ENCODE measurements around the gene TMC7. TPM values are rescaled to one million over a fixed set of nuclear protein-coding genes. Genes with fewer than 3 reads are reported as not detected.

Gene TMC7
- total RNA-seq, 1 donor from 2014 or later, result 1.6 TPM

- H3K4me1 Mint-ChIP-seq, result peaks cover 13% of the 10 kb centered on the region
- TF ChIP-seq CTCF (IDR thresholded peaks at IDR 0.05; ENCODE audit: unreplicated experiment), result no peak
- no peak overlapping the region for H3K27ac Mint-ChIP-seq
- H3K9me3 Mint-ChIP-seq, result peaks cover 7% of the 10 kb centered on the region
- no peaks in the 10 kb centered on the region for H3K36me3 Mint-ChIP-seq
- H3K27me3 Mint-ChIP-seq (ENCODE audit: low read depth), result peaks cover 3% of the 10 kb centered on the region
- no peak overlapping the region for H3K4me3 Mint-ChIP-seq
- DNase-seq (ENCODE audit: low spot score in 2 of 2, unreplicated experiment in 2 of 2), result no peak
Measured at GRCh38 chr16:19089410-19089955, 105.7 kb downstream of the TMC7 start.

- no peak for DNase-seq (ENCODE audit: low spot score in 2 of 2, unreplicated experiment in 2 of 2)
- no peak for TF ChIP-seq CTCF (IDR thresholded peaks at IDR 0.05; ENCODE audit: unreplicated experiment)
- Mint-ChIP-seq H3K36me3 (no peaks in the 10 kb centered on the region), H3K27me3 (ENCODE audit: low read depth) (peaks cover 3% of the 10 kb centered on the region), H3K4me3 (no peak overlapping the region), H3K4me1 (peaks cover 7% of the 10 kb centered on the region), H3K9me3 (peaks cover 11% of the 10 kb centered on the region), H3K27ac (no peak overlapping the region)
Measured at GRCh38 chr16:19090916-19091315, 107.2 kb downstream of the TMC7 start.

- Mint-ChIP-seq H3K9me3 (peaks cover 12% of the 10 kb centered on the region), H3K4me3 (no peak overlapping the region), H3K27me3 (ENCODE audit: low read depth) (no peaks in the 10 kb centered on the region), H3K4me1 (no peaks in the 10 kb centered on the region), H3K27ac (no peak overlapping the region), H3K36me3 (no peaks in the 10 kb centered on the region)
- no peak for TF ChIP-seq CTCF (IDR thresholded peaks at IDR 0.05; ENCODE audit: unreplicated experiment)
- no peak for DNase-seq (ENCODE audit: low spot score in 2 of 2, unreplicated experiment in 2 of 2)
Measured at GRCh38 chr16:19092653-19093410, 109.1 kb downstream of the TMC7 start.

GRCh38 chr16:19093631-19094541 lies 110.2 kb downstream of the TMC7 start:
- H3K4me3 Mint-ChIP-seq, result no peak overlapping the region
- no peak for DNase-seq (ENCODE audit: low spot score in 2 of 2, unreplicated experiment in 2 of 2)
- H3K9me3 Mint-ChIP-seq, result peaks cover 18% of the 10 kb centered on the region
- no peaks in the 10 kb centered on the region for H3K36me3 Mint-ChIP-seq
- H3K27ac Mint-ChIP-seq, result no peak overlapping the region
- no peaks in the 10 kb centered on the region for H3K4me1 Mint-ChIP-seq
- no peaks in the 10 kb centered on the region for H3K27me3 Mint-ChIP-seq (ENCODE audit: low read depth)
- no peak for TF ChIP-seq CTCF (IDR thresholded peaks at IDR 0.05; ENCODE audit: unreplicated experiment)

GRCh38 chr16:19094542-19095365 lies 111.0 kb downstream of the TMC7 start:
- peaks cover 19% of the 10 kb centered on the region for H3K9me3 Mint-ChIP-seq
- no peaks in the 10 kb centered on the region for H3K27me3 Mint-ChIP-seq (ENCODE audit: low read depth)
- DNase-seq (ENCODE audit: low spot score in 2 of 2, unreplicated experiment in 2 of 2), result no peak
- H3K36me3 Mint-ChIP-seq, result no peaks in the 10 kb centered on the region
- H3K4me1 Mint-ChIP-seq, result no peaks in the 10 kb centered on the region
- no peak for TF ChIP-seq CTCF (IDR thresholded peaks at IDR 0.05; ENCODE audit: unreplicated experiment)
- no peak overlapping the region for H3K27ac Mint-ChIP-seq
- H3K4me3 Mint-ChIP-seq, result no peak overlapping the region
